HG02588 (cell line): ENCODE results near the gene ASXL1.

Experiments
- ATAC-seq: cut with Tn5 transposase; IDR thresholded peaks from one replicate; pipeline ENCODE4 v1.9.1; 2021; ENCODE audit warnings: mild to moderate bottlenecking, moderate library complexity; ENCODE audit not compliant: unreplicated experiment

ASXL1 gene

DNA sequence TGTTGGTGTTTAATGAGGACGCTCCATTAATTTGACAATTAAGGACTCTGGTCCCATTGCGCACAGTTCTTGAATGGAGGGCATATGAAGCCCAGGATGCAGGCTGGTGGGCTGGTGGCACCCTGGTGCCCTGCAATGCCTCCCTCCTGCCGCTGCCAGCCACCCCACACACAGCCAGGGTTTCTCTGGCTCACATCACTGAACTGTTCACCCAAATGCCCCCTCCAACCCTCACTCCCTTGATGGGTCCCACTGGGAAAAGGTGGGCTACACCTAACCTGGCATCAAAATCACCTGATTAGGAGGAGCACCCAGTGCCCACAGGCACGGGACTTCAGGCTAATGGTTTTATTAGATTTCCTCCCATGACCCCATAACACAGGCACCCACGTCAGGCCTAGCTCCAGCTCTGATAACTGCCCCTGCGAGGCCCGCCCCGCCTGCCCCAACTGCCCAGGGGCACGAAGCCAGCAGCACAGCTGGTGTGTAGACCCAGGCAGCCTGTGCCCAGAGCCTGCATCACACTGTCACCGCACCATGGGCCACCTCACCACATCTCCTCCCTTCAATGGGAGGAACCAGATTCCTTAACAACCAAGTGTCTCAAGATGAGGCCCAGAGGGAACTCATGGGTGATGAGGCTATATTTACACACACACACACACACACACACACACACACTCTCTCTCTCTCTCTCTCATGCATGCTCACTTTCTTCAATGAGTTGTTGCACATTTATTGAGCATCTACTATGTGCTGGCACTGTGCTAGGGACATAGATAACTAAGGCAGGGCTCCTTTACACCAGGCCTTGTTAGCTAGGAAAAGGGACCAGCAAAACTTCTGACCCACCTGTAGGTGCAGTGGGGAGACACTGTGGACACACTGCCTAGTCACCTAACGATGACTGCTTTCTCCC is 119.7 kb downstream of the ASXL1 start:
- ATAC-seq: no peak

DNA sequence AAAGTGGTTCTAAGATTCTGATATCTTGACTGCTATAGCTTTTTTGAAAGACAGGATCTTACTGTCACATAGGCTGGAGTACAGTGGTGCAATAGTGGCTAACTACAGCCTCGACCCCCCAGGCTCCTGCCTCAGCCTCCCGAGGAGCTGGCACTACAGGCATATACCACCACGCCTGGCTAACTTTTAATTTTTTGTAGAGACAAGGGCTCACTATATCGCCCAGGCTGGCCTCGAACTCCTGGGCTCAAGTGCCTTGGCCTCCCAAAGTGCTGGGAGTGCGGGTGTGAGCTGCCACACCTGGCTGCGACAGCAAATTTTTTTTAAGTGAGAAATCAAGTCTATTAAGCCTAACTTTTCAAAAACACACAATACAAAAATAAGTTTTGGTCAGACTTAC is 120.4 kb downstream of the ASXL1 start:
- no peak for ATAC-seq

DNA sequence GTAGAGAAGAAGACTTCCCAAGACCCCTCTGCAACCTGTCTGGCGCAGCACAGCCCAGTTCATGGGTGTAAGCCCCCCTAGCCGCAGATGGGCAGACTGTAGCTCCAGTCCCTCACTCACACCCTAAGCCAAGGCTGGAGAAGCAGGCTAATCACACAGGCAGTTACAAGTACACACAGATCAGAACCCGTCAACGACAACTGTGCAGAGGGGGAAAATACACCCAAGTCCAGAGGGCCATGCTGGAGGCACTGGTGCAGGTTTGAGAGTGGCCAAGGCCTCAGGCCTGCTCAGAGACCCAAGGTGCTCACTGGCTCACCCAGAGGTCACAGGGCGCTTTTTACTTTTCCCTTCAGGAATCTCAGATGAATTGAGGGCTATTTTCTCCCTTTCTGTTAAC is 120.9 kb downstream of the ASXL1 start:
- no peak for ATAC-seq

DNA sequence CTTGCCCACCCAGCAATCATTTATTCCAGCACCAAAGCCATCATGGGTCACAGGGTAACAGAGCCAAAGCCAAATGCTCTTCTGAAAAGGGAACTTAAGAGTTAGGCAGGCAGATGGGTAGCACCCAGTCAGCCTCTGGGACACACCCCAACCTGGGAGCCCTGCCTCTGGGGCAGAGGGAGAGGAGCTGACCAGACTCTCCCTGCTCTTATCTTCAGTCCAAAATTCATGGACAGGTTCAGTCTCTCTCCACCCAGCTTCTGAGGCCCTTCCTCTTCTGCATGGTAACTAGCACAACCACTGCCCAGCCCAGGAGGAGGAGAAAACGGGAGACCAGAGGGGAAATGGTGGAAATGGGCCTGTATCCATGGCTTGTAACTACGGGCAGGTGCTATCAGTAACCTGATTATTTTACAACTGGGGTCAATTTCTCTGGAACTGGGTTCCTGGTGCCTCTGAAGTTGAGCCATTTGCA is 121.6 kb downstream of the ASXL1 start:
- no peak for ATAC-seq

DNA sequence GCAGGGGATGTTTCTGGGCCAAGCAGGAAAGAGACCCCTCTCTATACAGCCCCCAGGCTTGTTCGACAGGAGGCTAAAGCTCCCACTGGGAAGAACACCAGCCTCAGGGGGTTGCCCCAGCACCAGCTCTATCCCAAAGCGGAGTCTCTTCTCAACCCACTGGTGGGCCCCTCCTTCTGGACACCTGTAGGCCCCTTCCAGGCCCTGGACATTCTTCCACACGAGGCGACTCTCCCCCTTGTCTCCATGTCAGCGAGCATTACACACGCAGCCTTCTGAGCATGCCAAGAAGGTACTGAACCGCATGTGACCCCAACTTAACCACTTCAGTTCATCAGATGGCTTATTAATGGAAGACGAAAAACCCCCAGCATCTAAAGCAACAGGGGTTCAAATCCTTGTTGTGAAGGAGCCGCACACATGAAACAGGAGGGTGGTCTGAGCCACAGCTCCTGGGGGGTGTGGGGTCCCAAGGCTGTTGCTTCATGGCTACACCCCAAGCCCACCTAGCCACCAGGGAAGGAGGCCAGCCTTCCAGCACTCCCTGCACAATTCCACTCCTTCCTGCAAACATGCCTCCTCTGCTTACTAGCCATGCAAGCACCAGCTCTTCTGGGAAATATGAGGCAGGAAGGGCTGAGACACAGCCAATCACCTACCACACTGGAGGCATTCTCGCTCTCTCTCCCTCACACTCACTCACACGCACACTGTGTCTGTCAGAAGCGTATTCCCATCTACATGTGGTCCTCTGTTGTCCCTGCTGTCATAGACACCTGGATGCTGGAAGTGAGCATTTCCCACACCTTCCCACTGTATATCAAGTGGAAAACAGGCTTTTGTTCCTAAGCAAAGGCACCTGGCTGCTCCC is 122.5 kb downstream of the ASXL1 start:
- no peak for ATAC-seq

DNA sequence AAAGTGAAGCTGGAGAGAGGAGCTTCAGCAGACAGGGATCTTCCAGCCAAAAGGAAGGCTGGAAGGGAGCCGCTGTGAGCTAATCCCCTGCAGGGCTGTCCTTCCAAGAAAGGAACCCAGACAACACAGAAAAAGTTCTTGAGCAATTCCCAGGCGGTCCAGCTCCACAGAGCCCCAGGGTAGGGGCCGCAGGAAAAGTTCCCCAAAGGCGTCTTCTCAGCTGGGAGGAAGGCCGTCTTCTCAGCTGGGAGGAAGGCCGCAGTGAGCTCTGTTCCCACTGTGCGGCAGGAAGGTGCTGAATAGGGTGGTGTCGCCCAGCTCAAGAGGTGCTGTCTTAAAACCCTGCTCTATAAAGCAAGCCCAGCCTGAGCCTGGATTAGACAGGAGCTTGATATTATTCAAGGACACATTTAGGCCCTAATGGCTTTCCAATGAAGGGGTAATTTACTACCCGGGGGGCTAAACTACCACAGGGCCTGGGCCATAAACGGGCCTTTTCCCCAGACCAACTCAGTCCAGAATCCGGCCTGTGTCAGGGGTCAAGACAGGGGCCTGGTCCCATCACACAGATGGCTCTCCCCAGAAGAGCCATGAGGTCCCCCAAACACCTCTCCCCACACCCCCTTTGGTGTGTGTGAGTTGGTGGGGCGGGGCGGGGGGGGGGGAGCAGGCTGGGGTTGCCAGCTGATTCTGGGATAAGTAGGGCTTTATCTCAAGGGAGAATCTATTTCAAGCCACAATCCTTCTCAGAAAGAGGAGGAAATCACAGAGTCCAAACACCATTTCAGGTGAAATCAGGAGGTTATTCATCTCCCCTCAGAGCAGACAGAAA is 123.4 kb downstream of the ASXL1 start:
- no peak for ATAC-seq

DNA sequence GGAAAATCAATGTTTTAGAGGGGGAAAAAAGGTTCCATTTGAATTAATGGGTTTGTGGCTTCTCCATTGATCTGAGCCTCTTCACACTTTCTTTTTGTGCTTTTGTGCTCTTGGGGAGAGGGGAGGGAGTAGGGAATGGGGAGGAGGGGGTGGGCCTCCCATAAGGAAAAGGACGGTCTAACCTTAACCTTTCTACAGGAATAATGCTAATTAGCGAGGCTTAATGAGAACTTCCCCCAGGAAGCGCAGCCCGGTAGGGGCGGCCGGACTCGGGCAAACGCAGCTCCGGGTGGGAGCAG is 124.0 kb downstream of the ASXL1 start:
- no peak for ATAC-seq

DNA sequence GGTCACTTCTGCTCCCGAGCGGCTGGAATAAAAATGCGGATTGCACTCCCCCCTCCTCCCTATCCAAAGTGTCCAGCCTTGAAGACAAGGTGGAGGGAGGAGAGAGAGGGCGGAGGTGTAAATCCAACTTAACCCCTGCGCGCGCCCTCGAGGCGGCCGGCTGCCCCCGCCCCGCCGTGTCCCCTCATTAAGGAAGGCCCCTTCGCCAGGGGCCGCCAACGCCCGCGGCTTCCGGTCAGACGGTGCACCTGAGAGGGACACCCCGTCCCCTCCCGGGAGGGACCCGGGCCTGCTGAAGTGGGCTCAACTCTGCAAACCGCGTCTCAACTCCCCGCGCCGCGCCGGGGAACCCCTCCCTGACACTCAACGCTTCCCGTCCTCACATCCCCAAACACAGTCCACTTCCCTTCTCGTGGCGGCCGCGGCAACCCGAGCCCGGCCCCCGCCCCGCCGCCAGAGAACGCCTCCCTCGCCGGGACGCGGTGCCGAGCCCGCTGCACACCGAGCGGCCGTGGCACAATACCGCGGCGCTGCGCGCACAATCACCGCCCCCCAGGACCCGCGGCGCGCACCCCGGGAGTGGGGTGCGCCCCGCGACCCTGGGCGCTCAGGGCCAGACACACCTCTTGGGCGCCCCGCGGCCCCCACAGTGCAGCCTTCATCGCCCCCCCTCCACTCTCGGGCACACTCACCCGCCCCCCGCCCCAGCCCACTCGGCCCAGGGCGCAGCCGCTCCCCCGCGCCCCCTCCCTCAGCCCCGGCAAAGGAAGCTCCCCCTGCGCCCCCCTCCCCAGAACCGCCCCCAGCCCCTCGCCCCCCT is 124.5 kb downstream of the ASXL1 start:
- no peak for ATAC-seq

DNA sequence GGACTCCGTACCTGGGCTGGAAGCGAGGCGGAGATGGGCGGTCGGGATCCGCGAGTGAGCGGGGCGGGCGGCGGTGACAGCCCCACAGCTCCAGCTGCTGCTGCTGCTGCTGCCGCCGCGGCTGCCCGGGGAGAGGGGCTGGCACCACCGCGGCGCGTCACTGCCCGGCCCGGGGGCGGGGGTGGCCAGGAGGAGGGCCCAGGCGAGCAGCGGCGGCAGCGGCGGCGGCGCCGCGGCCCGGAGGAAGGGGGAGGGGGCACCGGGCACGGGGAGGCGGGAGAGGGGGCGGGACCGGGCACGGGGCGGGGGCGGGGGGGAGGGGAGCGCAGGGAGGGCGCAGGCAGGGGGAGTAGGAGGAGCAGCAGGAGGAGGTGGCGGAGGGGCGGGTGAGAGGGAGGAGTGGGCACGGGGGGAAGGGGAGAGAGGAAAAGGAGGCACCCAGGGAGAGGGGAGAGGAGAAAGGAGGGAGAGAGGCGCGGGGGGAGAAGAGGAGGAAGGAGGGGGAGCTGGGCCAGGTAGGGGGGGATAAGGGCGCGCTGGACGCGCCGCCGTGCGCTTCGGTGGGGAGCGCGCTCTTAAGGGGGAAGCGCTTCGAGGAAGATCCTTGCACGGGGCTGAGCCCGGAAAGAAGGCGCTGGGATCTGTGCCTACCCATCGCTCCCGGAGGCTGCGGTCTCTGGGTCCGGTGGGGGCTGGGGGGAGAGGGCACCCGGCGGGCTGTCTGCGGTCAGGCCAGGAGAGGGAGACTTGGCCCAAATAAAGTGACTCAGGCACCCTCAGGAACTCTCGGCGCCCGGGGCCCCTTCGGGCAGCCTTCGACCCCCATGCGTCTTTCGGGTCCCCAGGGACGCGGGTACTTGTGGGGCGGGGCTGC is 125.5 kb downstream of the ASXL1 start:
- no peak for ATAC-seq

DNA sequence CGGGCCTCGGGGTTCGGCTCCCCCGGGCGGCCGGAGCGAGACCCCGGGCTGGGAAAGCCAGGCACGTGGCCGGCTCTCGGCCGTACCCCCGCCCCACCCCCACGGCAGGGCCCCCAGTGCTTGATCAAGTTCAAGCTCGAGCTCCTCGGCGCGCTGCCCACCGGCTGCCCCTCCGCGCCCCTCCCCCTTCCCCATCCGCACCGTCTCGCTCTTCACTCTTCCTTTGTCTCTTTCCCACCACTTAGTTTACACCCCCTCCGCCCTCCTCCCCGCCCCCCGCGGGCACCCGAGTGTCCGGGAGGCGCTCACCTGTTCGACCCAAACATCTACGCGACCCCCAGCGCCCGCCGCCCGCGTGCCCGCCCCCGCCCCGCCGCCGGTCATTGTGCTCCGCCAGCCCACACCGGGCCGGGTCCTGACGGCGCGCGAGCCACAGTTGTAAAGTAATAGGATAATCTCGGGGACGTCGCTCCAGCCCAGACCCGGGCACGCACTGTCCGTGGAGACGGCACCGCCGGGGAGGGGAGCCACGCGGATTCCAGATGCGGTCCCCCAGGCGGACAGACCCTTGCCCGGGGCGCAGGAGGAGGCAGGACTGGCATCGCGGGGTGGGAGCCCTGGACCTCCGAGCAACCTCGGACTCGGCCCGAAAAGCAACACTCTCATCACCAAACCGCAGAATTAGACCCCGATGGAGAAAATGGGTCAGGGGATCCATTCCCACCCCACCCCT is 126.3 kb downstream of the ASXL1 start:
- no peak for ATAC-seq

DNA sequence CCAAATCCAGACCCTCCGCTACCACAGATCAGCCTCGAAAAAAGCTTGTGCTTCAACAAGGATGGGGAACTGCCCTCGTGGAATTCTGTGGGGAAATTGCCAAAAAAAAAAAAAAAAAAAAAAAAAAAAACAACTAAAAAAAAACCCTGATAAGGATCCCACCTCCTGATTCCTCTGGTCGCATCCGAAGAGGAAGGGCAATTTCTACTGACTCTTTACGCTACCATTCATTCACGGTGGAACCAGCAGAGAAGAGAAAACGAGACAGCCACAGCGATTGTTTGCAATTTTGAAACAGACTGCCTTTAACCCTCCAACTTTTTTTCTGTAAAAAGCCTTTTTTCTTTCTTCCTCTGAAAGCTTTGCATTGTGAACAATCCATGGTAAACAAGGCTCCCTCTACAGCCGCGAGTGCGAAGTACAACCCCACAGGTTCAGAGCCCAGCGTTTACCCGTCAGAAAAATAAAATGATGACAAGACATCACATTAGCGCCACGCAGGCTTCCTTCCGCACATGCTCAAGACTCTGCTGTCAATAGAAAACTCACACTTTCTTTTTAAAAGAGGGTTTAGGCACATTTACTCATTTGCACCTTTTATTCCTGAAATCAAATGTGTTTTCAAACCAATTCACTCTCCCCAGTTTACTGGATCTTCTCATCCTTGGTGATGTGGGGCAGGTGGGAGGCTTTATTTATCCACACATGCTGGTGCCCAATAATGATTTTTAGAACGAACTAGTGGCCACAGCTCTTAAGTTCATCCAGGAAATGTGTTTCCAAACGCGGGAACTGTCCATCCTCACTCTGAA is 127.0 kb downstream of the ASXL1 start:
- ATAC-seq: no peak

DNA sequence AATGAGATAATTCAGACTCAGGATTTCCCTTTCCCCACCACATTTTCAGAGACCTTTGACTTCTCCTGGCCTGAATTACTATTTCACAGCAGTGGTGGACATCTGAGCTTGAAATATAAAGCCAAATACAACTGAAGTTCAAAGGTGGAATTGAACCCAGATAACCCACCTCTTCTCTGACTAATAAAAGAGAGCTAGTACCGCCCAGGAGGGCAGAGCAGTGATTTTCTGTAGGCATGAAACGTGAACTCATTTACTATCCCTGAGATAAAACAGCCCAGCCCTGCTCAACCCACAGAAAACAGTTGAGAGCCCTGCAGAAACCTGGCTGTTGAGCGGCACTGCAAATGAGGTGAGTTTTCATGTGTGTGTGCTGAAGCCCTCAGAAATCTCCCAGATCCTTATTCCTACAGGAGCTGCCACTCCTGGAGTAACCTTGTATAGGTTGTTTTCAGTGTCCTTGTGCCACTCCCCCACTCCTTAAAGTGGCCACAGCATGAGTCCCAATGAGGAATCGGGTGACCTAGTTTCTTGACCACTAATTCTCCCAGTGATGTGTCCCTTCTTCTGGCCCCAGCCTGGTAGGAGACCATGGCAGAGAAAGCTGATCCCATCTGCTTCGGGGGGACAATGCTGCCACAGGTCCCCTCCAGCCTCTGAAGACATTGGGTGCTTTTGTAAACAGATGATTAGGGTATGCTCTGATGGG is 127.8 kb downstream of the ASXL1 start:
- ATAC-seq: no peak

DNA sequence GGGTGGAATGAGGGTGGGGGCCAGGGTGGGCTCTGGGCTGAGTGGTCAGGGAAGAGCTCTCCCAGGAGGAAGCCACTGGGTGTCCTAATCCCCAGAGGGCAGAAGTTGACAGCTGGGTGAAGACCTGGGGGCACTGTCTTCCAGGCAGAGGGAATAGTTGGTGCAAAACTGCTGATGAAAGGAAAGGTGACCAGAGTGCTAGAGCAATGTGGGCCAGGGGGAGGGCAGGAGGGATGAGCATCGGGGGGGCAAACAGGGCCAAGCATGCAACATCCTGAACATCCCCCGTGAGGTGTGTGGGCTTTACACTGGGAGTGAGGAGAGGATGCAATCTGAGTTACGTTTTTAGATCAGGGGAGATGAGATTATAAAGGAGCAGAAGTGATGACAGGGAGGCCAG is 129.2 kb downstream of the ASXL1 start:
- no peak for ATAC-seq

DNA sequence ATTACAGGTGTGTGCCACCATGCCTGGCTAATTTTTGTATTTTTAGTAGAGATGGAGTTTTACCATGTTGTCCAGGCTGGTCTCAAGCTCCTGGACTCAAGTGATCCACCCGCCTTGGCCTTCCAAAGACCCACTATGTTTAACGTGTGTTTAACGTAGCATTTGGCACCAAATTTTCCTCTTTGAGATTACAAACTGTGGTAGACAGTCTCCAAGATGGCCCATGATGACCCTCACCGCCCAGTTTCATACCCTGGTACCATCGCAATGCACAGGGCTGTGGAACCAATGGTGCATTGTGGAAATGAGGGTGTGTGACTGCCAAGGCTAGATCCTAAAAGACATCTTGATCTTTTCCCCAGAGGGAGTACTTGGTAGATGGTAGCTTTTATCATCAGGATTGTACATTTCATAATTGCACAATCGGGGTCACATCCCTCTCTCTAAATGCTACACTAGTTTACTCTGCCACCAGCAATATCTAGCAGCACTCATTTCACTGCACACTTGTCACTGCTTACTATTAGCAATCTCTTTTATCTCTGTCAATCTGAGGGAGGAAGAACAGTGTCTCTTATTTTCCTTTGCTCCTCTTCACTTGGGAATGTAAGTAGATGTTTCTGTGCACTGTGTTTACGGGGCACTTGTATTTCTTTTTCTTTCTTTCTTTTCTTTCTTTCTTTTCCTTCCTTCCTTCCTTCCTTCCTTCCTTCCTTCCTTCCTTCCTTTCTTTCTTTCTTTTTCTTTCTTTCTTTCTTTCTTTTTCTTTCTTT is 130.1 kb downstream of the ASXL1 start:
- no peak for ATAC-seq
